Uterus (tissue), 4 donors: ENCODE measurements around the gene CFAP73. TPM values are rescaled to one million over a fixed set of nuclear protein-coding genes. Genes with fewer than 3 reads are reported as not detected.

Experiments used
- DNase-seq, 2 donors: peaks; one replicate each; pipeline ENCODE4 v3.0.0-alpha.2; 2019 to 2020
- H3K27ac ChIP-seq, 2 donors: fragments of 200-600 bp; sonication (generic); 1 replicate in 1 of 2; 2 replicates in 1 of 2; pipeline ENCODE4 v1.5.1; 2016 to 2018
- H3K27me3 ChIP-seq, 2 donors: fragments of 200-600 bp; sonication (generic); one replicate each; pipeline ENCODE4 v1.5.1; 2018 to 2019; ENCODE audit warnings: control low read depth in 1 of 2
- H3K36me3 ChIP-seq, 2 donors: fragments of 200-600 bp; sonication (generic); one replicate each; pipeline ENCODE4 v1.5.1; 2019; ENCODE audit warnings: control low read depth in 1 of 2
- H3K4me1 ChIP-seq, 2 donors: fragments of 200-600 bp; sonication (generic); one replicate each; pipeline ENCODE4 v1.5.1; 2018 to 2019; ENCODE audit warnings: control low read depth in 1 of 2
- H3K4me3 ChIP-seq, 2 donors: fragments of 200-600 bp; sonication (generic); 1 replicate in 1 of 2; 2 replicates in 1 of 2; pipeline ENCODE4 v1.5.1; 2018 to 2019; ENCODE audit warnings: mild to moderate bottlenecking in 1 of 2
- H3K9me3 ChIP-seq, 2 donors: fragments of 200-600 bp; sonication (generic); one replicate each; pipeline ENCODE4 v1.5.1; 2019; ENCODE audit warnings: control low read depth in 1 of 2
- CTCF ChIP-seq, 4 experiments: fragments of 200-600 bp in 2 of 4; fragments of 450-650 bp in 2 of 4; sonication (generic) in 2 of 4; IDR thresholded peaks; one replicate each; pipeline ENCODE4 v1.5.1; 2016 to 2019; ENCODE audit warnings: antibody characterized with exemption in 4 of 4, mild to moderate bottlenecking in 2 of 4, moderate library complexity in 1 of 4
- POLR2A ChIP-seq, 2 donors: fragments of 450-650 bp; IDR thresholded peaks; one replicate each; pipeline ENCODE4 v1.6.1; 2016; ENCODE audit warnings: antibody characterized with exemption in 2 of 2, mild to moderate bottlenecking in 1 of 2, moderate library complexity in 1 of 2
- intact Hi-C: fragments of 100-400 bp; cut with DNase I; formaldehyde crosslinking; loops from one replicate; pipeline ENCODE4 v1.15.1; 2023; ENCODE audit warnings: low total_unique reads
- total RNA-seq, 4 donors: library from RNA; depleted of rRNA in 3 of 4; stranded (reverse); fragments of >200 nt in 3 of 4; gene quantifications; one replicate each; pipeline versions ENCODE4 v1.1.0 to v1.2.4, GENCODE V29; 2014 to 2023
- donor health status: DM: yes; HTN: yes; CAD: no.

The CFAP73 gene
- total RNA-seq, 4 donors from 2014 or later: 0.67 to 2.6 TPM; not detected in 2

GRCh38 chr12:113129664-113130456, 19.7 kb upstream of the CFAP73 start:
- Histone ChIP-seq H3K4me1 (no peaks in the 10 kb centered on the region), H3K36me3 (no peaks in the 10 kb centered on the region), H3K9me3 (no peaks in the 10 kb centered on the region), H3K4me3 (no peak overlapping the region), H3K27me3 (no peaks in the 10 kb centered on the region), H3K27ac (no peak overlapping the region)
- no peak for DNase-seq
- TF ChIP-seq CTCF (IDR thresholded peaks at IDR 0.05) (no peak), POLR2A (IDR thresholded peaks at IDR 0.05) (no peak)
- intact Hi-C loops: no loop called here

- no peaks in the 10 kb centered on the region for H3K27me3 ChIP-seq
- no peak overlapping the region for H3K27ac ChIP-seq
- no peaks in the 10 kb centered on the region for H3K9me3 ChIP-seq
- no peak overlapping the region for H3K4me3 ChIP-seq
- intact Hi-C loops: no loop called here
- no peaks in the 10 kb centered on the region for H3K4me1 ChIP-seq
- no peak for DNase-seq
- no peaks in the 10 kb centered on the region for H3K36me3 ChIP-seq
- no peak for TF ChIP-seq CTCF (IDR thresholded peaks at IDR 0.05)
- TF ChIP-seq POLR2A (IDR thresholded peaks at IDR 0.05): no peak
These were observed 18.9 kb upstream of the CFAP73 start for GRCh38 chr12:113130457-113131135.

- Histone ChIP-seq H3K36me3 (no peaks in the 10 kb centered on the region), H3K27ac (no peak overlapping the region), H3K27me3 (no peaks in the 10 kb centered on the region), H3K4me1 (no peaks in the 10 kb centered on the region), H3K9me3 (no peaks in the 10 kb centered on the region), H3K4me3 (no peak overlapping the region)
- TF ChIP-seq CTCF (IDR thresholded peaks at IDR 0.05): no peak
- no peak for TF ChIP-seq POLR2A (IDR thresholded peaks at IDR 0.05)
- no peak for DNase-seq
- intact Hi-C loops: no loop called here
These were observed 18.0 kb upstream of the CFAP73 start for GRCh38 chr12:113131556-113131955.

- no peak overlapping the region for H3K4me3 ChIP-seq
- no peak for TF ChIP-seq CTCF (IDR thresholded peaks at IDR 0.05)
- TF ChIP-seq POLR2A (IDR thresholded peaks at IDR 0.05): no peak
- H3K27me3 ChIP-seq: no peaks in the 10 kb centered on the region
- H3K4me1 ChIP-seq: no peaks in the 10 kb centered on the region
- no peaks in the 10 kb centered on the region for H3K9me3 ChIP-seq
- H3K36me3 ChIP-seq: no peaks in the 10 kb centered on the region
- intact Hi-C loops: no loop called here
- DNase-seq: no peak
- no peak overlapping the region for H3K27ac ChIP-seq
These were observed 16.5 kb upstream of the CFAP73 start for GRCh38 chr12:113133036-113133435.

- Histone ChIP-seq H3K4me3 (no peak overlapping the region), H3K27me3 (no peaks in the 10 kb centered on the region), H3K36me3 (no peaks in the 10 kb centered on the region), H3K9me3 (no peaks in the 10 kb centered on the region), H3K4me1 (no peaks in the 10 kb centered on the region), H3K27ac (no peak overlapping the region)
- no peak for DNase-seq
- intact Hi-C loops: no loop called here
- TF ChIP-seq POLR2A (IDR thresholded peaks at IDR 0.05): no peak
- no peak for TF ChIP-seq CTCF (IDR thresholded peaks at IDR 0.05)
These were observed 15.9 kb upstream of the CFAP73 start for GRCh38 chr12:113133666-113134065.
